Measurements from ENCODE around the gene STXBP5L.

Gene STXBP5L

GRCh38 chr3:120928991-120929390, 21.0 kb downstream of the STXBP5L start:
- no peak for TF ChIP-seq CTCF (conservative IDR thresholded peaks at IDR 0.05; ENCODE audit: low read depth, low read length)
- DNase-seq (ENCODE audit: low read depth) = no peak

GRCh38 chr3:120931593-120931992, 23.6 kb downstream of the STXBP5L start:
- DNase-seq (ENCODE audit: low read depth) = no peak
- no peak for TF ChIP-seq CTCF (conservative IDR thresholded peaks at IDR 0.05; ENCODE audit: low read depth, low read length)
- H3K4me3 ChIP-seq (ENCODE audit: low read depth, low read length) = no peak overlapping the region

More at GRCh38 chr3:120928991-120929390, 21.0 kb downstream of the STXBP5L start:
- H3K4me3 ChIP-seq (ENCODE audit: low read depth, low read length) = no peak overlapping the region

- TF ChIP-seq CTCF (conservative IDR thresholded peaks at IDR 0.05; ENCODE audit: low read depth, low read length) = no peak
- H3K4me3 ChIP-seq (ENCODE audit: low read depth, low read length) = no peak overlapping the region
- DNase-seq (ENCODE audit: low read depth) = no peak
These were observed 48.1 kb downstream of the STXBP5L start for GRCh38 chr3:120956143-120956542.

- no peak for TF ChIP-seq CTCF (conservative IDR thresholded peaks at IDR 0.05; ENCODE audit: low read depth, low read length)
- no peak for DNase-seq (ENCODE audit: low read depth)
- H3K4me3 ChIP-seq (ENCODE audit: low read depth, low read length) = no peak overlapping the region
These were observed 74.8 kb downstream of the STXBP5L start for GRCh38 chr3:120982608-120983320.

GRCh38 chr3:120983321-120983665, 75.3 kb downstream of the STXBP5L start:
- no peak overlapping the region for H3K4me3 ChIP-seq (ENCODE audit: low read depth, low read length)
- no peak for TF ChIP-seq CTCF (conservative IDR thresholded peaks at IDR 0.05; ENCODE audit: low read depth, low read length)
- no peak for DNase-seq (ENCODE audit: low read depth)

- no peak overlapping the region for H3K4me3 ChIP-seq (ENCODE audit: low read depth, low read length)
- no peak for TF ChIP-seq CTCF (conservative IDR thresholded peaks at IDR 0.05; ENCODE audit: low read depth, low read length)
- no peak for DNase-seq (ENCODE audit: low read depth)
These were observed 75.8 kb downstream of the STXBP5L start for GRCh38 chr3:120983841-120984240.

GRCh38 chr3:120985242-120985641, 77.2 kb downstream of the STXBP5L start:
- no peak overlapping the region for H3K4me3 ChIP-seq (ENCODE audit: low read depth, low read length)

More at GRCh38 chr3:120985242-120985641, 77.2 kb downstream of the STXBP5L start:
- DNase-seq (ENCODE audit: low read depth) = no peak
- no peak for TF ChIP-seq CTCF (conservative IDR thresholded peaks at IDR 0.05; ENCODE audit: low read depth, low read length)
